Ramos (cell line): ENCODE measurements around the gene ARHGEF3.
"Not testable (repeated sequence)": the region's sequence is repeated elsewhere in the genome, so short reads cannot be mapped to it uniquely, and the experiment has no call there.

ENCODE experiments used
- in situ Hi-C: fragments of 300-500 bp; cut with MboI; formaldehyde crosslinking; loops from one replicate; pipeline ENCODE4 v1.14.3; 2022; ENCODE audit warnings: low sequenced_read_pairs; ENCODE audit not compliant: unreplicated experiment

The ARHGEF3 gene

DNA sequence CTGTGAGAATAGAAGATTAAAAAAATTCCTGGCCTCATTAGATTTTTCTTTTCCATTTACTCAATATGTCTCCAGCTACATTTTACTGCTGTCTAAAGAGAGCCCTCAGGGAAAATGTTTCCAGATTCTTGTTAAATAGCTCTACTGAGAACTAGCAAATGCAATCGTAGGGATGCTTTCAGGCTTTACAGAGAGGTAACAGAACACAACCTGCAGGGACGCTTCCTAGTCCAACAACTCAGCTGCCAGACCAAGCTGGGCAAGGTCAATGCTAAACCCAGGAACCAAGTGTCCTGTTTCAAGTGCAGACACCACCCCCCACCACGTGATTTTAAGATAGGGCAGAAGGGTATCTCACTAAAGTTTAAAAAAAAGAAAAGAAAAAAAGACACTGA is 25.2 kb downstream of the ARHGEF3 start:
- in situ Hi-C loops: no loop called here

DNA sequence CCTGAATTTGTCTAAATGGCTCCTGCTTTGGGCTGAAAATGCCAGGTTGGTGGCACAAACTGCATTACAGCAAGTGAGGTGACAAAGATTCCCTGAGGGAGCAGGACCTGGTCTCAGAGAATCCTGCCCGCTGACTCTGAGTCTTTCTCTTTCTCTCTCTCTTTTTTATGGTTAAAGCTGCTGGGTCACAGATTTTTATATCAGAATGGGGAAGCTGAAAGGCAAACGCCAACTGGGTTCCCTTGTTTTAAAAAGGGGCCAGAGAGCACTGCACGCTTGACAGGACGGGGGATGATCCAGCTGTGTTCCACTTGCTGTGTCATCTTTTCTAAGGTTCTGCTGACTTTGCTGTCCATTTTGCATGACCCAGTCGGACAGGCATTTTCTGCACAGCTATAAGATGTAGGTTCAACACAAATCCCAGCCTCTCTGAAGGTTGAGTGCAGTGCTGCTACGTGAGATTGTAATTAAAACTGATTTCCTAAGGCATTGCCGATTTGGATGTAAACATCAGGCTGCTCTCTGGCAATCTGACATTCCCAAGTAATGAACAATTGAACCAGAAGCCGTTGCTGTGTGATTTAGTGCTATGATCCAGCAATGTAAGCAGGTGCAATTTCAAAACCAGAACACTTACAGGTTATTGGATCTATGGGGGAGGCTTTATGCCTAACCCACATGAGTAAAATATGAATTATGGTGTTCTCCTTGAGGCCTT is 25.8 kb downstream of the ARHGEF3 start:
- in situ Hi-C loops: no loop called here

DNA sequence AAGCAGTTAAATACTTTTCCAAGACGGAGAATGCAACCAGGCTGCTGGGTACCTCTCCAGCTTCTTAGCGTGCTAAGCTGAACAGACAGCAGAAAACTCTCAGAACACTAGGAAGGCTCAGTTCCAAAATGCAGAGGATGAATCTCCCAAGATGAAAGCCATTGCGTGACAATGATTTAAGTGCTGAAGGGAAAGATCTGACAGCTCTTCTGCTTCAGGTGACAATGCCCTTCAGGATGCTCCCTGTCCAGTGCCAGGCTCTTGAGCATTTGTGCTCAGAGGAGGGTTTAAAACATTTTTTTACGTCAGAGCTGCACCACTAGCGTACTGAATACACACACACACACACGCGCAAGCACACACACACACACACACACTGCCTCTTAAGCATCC is 26.3 kb downstream of the ARHGEF3 start:
- in situ Hi-C loops: no loop called here

DNA sequence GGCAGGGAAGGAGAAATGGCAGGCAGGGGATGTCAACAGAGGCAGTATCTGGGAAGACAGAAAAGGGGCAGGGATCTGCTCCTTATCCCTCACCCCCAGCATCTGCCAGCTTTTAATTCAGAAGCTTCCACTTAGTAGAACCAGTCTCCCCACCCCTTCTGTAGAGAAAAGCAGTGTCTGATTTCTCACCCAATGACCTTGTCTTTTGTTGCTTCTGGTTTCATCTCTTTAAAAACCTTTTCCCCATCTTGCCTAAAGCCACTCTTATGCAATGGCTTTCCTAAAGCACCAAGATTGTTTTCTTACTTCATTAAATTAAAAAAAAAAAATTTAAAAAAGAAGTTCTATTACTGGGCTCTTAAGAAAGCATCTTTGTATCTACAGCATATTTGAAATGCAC is 27.8 kb downstream of the ARHGEF3 start:
- in situ Hi-C loops: no loop called here

DNA sequence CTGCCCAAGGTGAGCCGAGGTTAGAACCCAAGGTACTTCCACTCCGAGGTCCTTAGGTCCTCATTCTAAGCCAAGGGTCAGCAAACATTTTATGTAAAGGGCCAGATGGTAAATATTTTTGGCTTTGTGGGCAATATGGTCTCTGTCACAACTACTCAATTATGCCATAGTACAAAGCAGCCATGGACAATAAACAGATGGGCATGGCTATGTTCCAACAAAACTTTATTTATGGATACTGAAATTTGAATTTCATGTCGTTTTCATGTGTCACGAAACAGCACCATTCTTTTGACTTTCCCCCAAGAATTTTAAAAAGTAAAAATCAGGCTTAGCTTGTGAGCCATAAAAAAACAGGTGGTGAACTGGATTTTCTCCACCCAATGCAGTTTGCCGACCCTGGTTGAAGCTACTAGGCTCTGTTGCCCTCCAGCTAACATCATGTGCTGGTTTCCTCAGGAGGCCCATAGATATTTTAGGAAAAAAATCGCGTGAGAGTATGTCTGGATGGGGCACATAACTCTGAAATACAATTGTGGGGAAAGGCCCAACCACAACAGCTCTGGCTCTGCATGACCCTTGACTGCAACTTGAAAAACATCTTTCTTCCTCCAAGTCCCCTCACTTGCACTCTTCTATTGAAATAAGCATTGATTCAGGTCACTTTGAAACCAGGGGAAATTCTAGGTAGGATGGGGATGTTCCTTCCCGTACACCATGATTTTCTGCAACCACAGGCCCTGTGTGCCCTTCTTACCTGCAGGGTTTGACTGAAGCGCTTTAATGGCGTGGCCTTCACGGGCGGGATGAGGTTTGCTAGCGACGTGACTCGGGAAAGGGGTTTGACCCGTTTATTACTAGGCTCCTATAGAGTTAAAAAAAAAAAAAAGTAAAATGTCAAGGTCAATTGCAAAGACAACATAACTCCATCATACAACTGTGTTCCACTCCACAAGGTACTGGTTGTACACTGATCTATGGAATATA is 28.5 kb downstream of the ARHGEF3 start:
- in situ Hi-C loops: no loop called here

DNA sequence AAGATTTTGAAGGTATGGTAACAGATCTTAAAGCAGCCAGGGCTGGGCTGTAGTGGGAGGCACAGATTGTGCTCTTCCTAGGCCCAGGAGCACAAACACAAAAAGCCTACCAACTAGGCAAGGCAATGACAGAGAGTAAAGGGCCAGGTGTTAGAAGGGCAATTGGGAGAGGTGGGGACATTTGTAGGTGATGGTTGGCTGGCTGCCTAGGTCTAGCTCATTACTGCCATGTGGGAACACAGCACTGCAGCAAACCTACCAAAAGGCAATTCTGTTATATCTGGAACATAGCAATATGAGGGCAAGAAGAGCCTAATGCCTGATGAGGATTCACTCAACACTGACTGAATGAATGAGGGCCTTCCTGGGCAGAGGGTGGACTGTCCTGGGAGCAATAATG is 30.4 kb downstream of the ARHGEF3 start:
- in situ Hi-C loops: no loop called here

DNA sequence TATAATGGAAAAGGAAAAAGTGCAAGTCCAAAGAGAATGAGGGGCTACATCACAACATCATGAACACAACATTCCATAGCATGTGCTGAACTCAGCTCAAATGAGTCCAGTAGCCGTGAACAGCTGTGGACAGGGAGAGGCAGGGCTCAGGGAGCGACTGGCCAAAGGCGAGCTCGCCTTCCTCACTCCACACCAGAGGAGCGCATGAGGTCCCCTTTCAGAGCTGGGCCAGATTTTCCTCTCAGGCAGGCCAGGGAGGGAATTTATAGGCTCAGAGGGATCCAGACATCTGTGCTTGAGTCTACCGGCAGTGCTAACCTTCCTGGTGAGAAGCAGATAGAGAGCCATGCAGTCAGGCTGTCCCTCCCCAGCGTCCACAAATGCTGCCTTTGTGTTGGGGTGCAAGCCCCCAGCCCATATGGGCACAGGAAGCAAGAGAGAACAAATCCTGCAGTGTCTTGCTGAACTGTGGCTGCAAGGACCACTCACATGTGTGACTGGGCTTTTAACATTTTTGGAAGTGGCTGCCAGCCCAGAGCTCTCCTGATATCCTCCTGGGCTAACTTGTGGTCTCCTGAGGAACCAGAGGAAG is 32.5 kb downstream of the ARHGEF3 start:
- in situ Hi-C loops: no loop called here

DNA sequence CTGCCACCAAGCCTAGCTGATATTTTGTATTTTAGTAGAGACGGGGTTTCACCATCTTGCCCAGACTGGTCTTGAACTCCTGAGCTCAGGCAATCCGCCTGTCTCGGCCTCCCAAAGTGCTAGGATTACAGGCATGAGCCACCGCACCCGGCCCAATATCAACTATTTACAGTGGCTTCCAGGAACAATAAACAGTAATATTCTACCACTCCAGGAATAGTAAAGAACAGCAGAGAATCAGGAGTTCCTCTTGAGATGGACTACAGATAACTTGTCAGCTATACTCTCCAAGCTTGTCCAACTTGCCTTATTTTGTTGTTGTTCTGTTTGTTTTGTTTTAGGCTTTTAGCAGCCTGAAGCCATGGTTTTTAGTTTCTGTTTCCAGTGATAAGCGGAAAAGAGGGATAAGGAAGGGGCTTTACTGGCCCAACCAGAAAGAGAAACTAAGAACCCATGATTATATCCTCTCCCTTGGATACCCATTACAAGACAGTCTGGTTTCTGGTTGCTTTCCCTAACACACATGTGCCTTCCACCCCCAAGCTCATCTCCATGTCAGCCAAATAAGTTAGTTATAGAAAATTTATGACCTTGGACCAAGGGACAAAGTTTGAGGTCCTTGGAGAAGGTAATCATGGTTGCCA is 36.7 kb downstream of the ARHGEF3 start:
- in situ Hi-C loops: no loop called here

DNA sequence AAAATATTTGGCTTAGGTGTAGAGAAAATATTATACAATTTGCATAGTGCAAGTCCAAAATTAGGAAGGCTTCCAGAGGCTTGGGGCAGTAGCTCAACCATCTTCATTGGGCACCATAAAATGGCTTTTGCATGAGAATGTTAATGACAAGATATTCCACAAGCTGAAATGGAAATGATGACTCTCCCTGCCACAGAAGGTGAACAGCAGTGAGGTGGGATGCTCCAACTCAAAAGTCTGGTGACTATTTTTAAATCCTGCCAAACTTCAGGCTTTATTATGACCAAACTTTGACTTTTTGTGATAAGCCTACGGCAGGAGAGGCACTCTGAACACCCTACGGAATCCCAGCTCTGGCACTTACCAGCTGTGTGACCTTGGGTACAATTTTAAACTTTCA is 37.6 kb downstream of the ARHGEF3 start:
- in situ Hi-C loops: no loop called here

DNA sequence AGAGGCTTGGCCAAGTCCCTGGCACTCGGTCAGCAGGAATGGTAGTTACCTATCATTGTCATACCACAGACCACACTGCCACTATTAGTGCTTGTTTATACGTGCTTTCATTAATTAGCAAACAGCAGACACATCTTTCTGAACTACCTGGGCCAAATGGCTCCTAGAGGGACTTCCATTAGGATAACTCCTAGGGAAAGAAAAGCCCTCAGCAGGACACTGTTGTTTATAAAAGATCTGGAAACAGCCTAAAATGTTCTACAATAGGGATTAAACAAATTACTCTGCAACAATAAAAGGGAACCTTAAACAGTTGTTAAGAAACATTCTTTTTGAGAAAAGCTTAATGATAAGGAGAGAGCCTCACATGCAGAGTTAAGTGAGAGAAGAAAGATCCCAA is 38.5 kb downstream of the ARHGEF3 start:
- in situ Hi-C loops: no loop called here

DNA sequence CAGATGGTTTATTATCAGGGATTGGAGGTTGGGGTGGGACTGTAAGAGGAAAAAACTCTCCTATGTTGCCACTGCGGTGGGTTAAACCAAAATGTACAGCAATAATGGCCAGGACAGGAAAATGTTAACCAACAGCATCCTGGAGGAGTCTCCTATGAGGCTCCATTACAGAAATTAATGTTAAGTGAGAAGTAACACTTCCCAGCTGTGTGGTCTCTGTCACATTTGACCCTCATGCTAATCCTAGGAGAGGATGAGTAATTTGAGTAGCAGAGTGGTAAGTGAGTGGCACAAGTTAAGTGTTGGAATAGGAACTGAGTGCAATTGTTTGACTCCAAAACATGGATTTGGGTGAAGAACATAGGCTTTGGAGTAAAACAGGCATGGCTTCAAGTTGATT is 39.0 kb downstream of the ARHGEF3 start:
- in situ Hi-C loops: no loop called here

DNA sequence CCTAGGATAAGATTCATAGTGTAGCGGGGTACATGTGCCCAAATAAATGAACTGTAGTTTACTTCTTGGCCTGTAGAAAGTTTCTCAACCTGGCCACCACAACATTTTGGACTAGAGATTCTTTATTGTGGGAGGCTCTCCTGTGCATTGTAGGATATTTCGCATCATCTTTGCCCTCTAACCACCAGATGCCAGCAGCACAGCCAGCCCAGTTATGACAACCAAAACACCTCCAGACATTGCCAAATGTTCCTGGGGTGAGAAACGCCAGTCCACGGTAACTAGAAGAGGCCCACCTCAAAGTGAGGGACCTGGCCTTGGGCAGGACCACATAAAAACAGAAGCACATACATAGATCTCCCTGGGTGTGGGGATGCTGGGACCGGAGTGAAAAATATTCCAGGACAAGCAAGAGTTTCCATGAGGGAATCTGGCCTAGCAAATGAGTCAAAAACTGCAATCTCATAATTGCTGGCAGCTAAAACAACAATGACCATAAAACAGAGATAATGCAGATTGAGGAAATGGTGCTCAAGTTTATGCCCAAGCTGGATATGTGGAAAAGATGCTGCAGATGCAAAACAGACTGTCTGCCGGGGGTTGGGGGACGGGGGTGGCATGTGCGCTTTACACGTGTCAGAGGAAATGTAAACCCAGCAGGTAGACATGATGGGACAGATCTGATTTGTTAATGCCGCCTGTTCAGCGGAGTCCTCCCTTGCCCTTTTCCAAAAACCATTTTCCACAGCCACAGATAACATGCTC is 39.7 kb downstream of the ARHGEF3 start:
- in situ Hi-C loops: no loop called here

DNA sequence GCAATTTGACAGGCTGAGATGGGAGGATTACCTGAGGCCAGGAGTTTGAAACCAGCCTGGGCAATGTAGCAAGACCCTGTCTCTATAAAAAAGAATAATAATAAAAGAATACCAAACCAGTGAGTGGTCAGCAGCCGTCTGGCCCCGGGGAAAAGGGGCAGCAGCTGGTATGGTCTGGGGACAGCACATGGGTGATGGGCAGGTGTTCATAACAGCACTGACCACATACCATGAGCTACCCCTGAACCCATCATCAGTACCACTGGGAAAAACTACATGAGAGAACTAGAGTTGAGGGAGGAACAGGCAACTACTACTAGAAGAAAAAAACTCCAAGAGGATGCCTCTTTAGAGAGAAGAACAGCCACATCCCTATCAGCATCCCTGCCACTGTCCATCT is 40.7 kb downstream of the ARHGEF3 start:
- in situ Hi-C loops: no loop called here

DNA sequence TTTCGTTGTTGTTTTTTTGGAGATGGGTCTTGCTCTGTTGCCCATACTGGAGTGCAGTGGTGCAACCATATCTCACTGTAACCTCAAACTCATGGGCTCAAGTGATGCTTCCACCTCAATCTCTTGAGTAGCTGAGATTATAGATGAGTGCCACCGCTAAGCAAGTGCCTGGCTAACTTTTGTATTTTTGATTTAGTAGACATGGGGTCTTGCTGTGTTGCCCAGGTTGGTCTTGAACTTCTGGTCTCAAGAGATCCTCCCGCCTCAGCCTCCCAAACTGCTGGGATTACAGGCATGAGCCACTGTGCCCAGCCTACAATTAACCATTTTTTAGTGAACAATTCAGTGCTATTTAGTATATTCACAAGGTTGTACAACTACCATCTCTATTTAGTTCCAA is 42.2 kb downstream of the ARHGEF3 start:
- in situ Hi-C loops: no loop called here

DNA sequence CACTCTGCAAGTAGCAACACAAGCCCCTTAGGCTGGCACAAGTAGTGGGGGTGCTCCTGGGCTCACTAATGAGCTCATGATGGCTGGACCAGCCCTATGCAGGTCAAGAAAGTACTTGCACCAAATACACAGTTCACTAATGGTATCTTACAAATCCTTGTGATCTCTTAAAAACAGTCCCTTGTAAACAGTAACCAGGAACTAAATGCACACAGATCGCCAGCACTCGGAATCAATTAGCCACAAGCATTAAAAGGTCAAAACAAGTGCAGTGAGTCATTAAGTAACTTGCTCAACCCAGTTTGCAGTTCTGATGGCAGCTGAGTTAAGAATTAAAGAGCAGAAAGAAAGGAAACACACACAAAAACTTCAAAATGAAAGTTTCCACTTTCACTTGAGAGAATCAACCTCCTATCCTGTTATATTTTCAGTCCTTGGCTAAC is 43.2 kb downstream of the ARHGEF3 start:
- in situ Hi-C loops: no loop called here

DNA sequence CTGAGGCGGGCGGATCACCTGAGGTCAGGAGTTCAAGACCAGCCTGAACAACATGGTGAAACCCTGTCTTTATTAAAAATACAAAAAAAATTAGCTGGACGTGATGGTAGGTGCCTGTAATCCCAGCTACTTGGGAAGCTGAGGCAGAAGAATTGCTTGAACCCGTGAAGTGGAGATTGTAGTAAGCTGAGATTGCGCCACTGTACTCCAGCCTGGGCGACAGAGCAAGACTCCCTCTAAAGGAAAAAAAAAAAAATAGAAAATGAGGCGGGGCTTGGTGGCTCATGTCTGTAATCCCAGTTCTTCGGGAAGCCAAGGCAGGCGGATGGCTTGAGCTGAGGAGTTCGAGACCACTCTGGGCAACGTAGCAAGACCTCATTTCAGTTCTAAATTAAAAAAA is 43.7 kb downstream of the ARHGEF3 start:
- in situ Hi-C loops: not testable (repeated sequence)

DNA sequence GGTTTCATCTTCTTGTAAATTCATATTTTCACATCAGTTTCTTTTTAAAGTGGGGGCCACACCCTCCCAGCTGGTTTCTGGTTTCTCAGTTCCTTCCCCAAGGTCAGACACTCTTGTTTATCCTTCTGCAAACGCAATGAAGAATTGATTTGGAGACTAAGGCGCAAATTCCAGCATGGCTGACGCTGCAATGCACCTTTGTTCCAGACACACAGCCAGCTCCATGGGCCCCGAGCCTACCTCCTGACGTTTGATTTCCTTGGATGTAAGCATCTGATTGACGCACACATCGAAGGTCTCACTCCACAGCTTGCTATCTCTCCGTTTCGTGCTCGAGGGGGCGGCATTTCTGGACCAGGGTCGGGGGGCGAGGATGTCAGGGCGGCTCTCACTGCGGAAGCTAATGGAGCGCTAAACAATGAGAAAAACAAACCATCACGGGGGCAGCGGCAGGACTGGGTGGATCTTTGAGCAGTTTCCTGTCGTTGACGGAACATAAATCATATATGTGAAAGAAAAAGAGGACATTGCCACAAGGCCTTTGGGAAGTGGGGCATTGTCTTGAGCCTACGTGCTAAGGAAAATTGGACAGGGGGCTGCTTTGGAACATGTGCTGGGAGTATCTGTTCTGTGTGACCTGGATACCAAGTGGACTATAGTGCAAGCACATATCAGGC is 46.9 kb downstream of the ARHGEF3 start:
- in situ Hi-C loops: no loop called here

DNA sequence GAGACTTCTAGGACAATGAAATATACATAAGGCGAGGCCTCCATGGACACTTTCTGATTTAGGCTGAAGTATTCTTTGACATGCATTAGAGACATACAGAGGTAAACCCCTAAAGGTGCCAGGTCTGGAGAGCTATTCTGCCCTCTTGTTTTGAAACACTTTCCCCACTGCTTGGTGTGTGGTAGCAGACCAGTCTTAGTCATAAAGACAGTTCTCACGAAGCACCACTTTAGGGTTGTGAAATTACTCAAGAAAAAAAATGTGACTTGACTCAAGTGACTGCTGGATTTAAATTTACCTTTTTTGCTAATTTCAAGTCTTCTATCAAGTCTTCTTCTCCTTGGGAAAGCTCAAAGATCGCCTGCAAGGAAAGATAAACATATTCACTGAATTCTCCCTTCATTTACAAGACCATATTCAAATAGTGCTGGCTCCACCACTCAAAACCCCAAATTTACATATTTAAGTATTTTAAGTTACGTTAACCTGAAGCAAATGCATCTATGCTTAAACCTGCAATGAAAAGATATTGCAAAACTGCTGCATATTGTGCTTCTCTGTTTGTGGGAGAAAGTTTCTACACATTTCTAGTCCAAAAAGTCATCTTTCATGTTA is 48.4 kb downstream of the ARHGEF3 start:
- in situ Hi-C loops: no loop called here
